AML-193 (cell line): ENCODE data around the gene ARRB1.
"Not testable (repeated sequence)": the region's sequence is repeated elsewhere in the genome, so short reads cannot be mapped to it uniquely, and the experiment has no call there.

ENCODE experiments used
- DNase-seq, 2 experiments: peaks; one replicate each; lab custom pipeline; 2025; lab: John Stamatoyannopoulos, UW

The ARRB1 gene

GRCh38 chr11:75323609-75324008 is 27.9 kb downstream of the ARRB1 start:
- DNase-seq, result no peak

- no peak for DNase-seq
These were observed 30.8 kb downstream of the ARRB1 start for GRCh38 chr11:75320643-75321042.

- DNase-seq, result no peak
These were observed 31.3 kb downstream of the ARRB1 start for GRCh38 chr11:75320046-75320618.

- DNase-seq, result no peak
These were observed 32.2 kb downstream of the ARRB1 start for GRCh38 chr11:75319035-75319877.

- DNase-seq, result no peak
These were observed 33.9 kb downstream of the ARRB1 start for GRCh38 chr11:75317446-75318122.

- no peak for DNase-seq
These were observed 36.0 kb downstream of the ARRB1 start for GRCh38 chr11:75315439-75315805.

- DNase-seq, result no peak
These were observed 36.6 kb downstream of the ARRB1 start for GRCh38 chr11:75314771-75315438.

- no peak for DNase-seq
These were observed 37.8 kb downstream of the ARRB1 start for GRCh38 chr11:75313513-75314272.

GRCh38 chr11:75312346-75312745 is 39.1 kb downstream of the ARRB1 start:
- DNase-seq, result no peak

GRCh38 chr11:75311858-75312288 is 39.6 kb downstream of the ARRB1 start:
- DNase-seq, result no peak

GRCh38 chr11:75308986-75309385 is 42.5 kb downstream of the ARRB1 start:
- DNase-seq, result no peak

- DNase-seq, result no peak
These were observed 43.3 kb downstream of the ARRB1 start for GRCh38 chr11:75308116-75308515.

- no peak for DNase-seq
These were observed 44.4 kb downstream of the ARRB1 start for GRCh38 chr11:75307058-75307457.

- no peak for DNase-seq
These were observed 44.9 kb downstream of the ARRB1 start for GRCh38 chr11:75306529-75306928.

GRCh38 chr11:75305993-75306392 is 45.5 kb downstream of the ARRB1 start:
- no peak for DNase-seq

- DNase-seq, result no peak
These were observed 46.0 kb downstream of the ARRB1 start for GRCh38 chr11:75305452-75305851.

- not testable (repeated sequence) for DNase-seq
These were observed 46.5 kb downstream of the ARRB1 start for GRCh38 chr11:75304941-75305340.

GRCh38 chr11:75303544-75304224 is 47.8 kb downstream of the ARRB1 start:
- no peak for DNase-seq

GRCh38 chr11:75302371-75302770 is 49.1 kb downstream of the ARRB1 start:
- DNase-seq, result no peak

- no peak for DNase-seq
These were observed 49.7 kb downstream of the ARRB1 start for GRCh38 chr11:75301601-75302345.
